SK-N-SH (cell line): ENCODE measurements around the gene PTPN18. TPM values are rescaled to one million over a fixed set of nuclear protein-coding genes. Genes with fewer than 3 reads are reported as not detected.
A peak's percentile ranks its signal among the peaks of the same experiment; 100 is the strongest.

Source experiments
- CTCF ChIA-PET: fragments of 300-600, 350-600 bp; formaldehyde crosslinking; extraction: SDS; loops from one replicate; lab custom pipeline; 2021; lab: Yijun Ruan, JAX
- POLR2A ChIA-PET: fragments of 350-600 bp; sonication (Branson Sonifier 250); formaldehyde crosslinking; extraction: SDS; loops from one replicate; lab custom pipeline; 2020; ENCODE audit warnings: antibody characterized with exemption, inconsistent platforms; lab: Yijun Ruan, JAX
- DNase-seq: peaks from one replicate; pipeline ENCODE4 v3.0.0; 2012
- H2AFZ ChIP-seq: fragments of 200-600 bp; sonication (generic); 2 replicates; pipeline ENCODE4 v1.8.1; 2016; ENCODE audit warnings: antibody characterized with exemption, mild to moderate bottlenecking, low read depth
- H3F3A ChIP-seq: fragments of 200-600 bp; sonication (generic); replicated peaks from 2 replicates; pipeline ENCODE3; 2016; ENCODE audit warnings: antibody characterized with exemption, mild to moderate bottlenecking; ENCODE audit not compliant: insufficient read depth
- H3K27ac ChIP-seq, 2 experiments: fragments of 200-500 bp in 1 of 2; fragments of 200-600 bp in 1 of 2; sonication (Bioruptor generic) in 1 of 2; sonication (generic), shearing (Covaris generic) in 1 of 2; 2 replicates each; pipeline versions ENCODE4 v1.5.1 to v1.6.1; 2014 to 2016; ENCODE audit warnings: low read depth in 2 of 2, inconsistent platforms in 1 of 2, low read length in 1 of 2, mild to moderate bottlenecking in 1 of 2, mixed read lengths in 1 of 2
- H3K27me3 ChIP-seq: fragments of 200-600 bp; sonication (generic), shearing (Covaris generic); 2 replicates; pipeline ENCODE4 v1.6.1; 2016; ENCODE audit warnings: mixed run types; ENCODE audit not compliant: insufficient read depth
- H3K36me3 ChIP-seq, 2 experiments: fragments of 200-500 bp in 1 of 2; fragments of 200-600 bp in 1 of 2; sonication (Bioruptor generic) in 1 of 2; sonication (generic) in 1 of 2; replicated peaks in 1 of 2; 2 replicates each; pipeline versions ENCODE3 to v1.5.1; 2014 to 2016; ENCODE audit warnings: low read length in 1 of 2, mild to moderate bottlenecking in 1 of 2; ENCODE audit not compliant: insufficient read depth in 2 of 2, control insufficient read depth in 1 of 2
- H3K4me1 ChIP-seq, 2 experiments: fragments of 200-500 bp in 1 of 2; fragments of 200-600 bp in 1 of 2; sonication (Bioruptor generic) in 1 of 2; sonication (generic), shearing (Covaris generic) in 1 of 2; 2 replicates each; pipeline versions ENCODE4 v1.5.1 to v1.6.1; 2014 to 2016; ENCODE audit warnings: low read depth in 1 of 2, low read length in 1 of 2, mixed run types in 1 of 2; ENCODE audit not compliant: insufficient read depth in 2 of 2, control insufficient read depth in 1 of 2
- H3K4me2 ChIP-seq: fragments of 200-600 bp; sonication (generic), shearing (Covaris generic); 2 replicates; pipeline ENCODE4 v1.6.1; 2017; ENCODE audit warnings: mixed run types
- H3K4me3 ChIP-seq, 2 experiments: fragments of 200-500 bp in 1 of 2; fragments of 200-600 bp in 1 of 2; sonication (Bioruptor generic) in 1 of 2; sonication (generic), shearing (Covaris generic) in 1 of 2; 2 replicates each; pipeline versions ENCODE4 v1.5.1 to v1.8.1; 2014 to 2016; ENCODE audit warnings: low read depth in 2 of 2, inconsistent platforms in 1 of 2, low read length in 1 of 2, mild to moderate bottlenecking in 1 of 2, mixed read lengths in 1 of 2, moderate library complexity in 1 of 2
- H3K79me2 ChIP-seq: fragments of 200-600 bp; sonication (generic); 2 replicates; pipeline ENCODE4 v1.8.1; 2017; ENCODE audit warnings: mild to moderate bottlenecking; ENCODE audit not compliant: insufficient read depth
- H3K9ac ChIP-seq: fragments of 200-600 bp; sonication (generic); 2 replicates; pipeline ENCODE4 v1.6.1; 2017; ENCODE audit warnings: mixed run types
- H3K9me2 ChIP-seq: fragments of 200-600 bp; sonication (generic); 2 replicates; pipeline ENCODE4 v1.6.1; 2017; ENCODE audit warnings: mixed run types
- H3K9me3 ChIP-seq: fragments of 200-600 bp; sonication (generic); 2 replicates; pipeline ENCODE4 v1.6.1; 2017; ENCODE audit warnings: mixed run types, mild to moderate bottlenecking, moderate library complexity
- H4K20me1 ChIP-seq: fragments of 200-600 bp; sonication (generic); 2 replicates; pipeline ENCODE4 v1.6.1; 2017; ENCODE audit warnings: mild to moderate bottlenecking, mixed run types; ENCODE audit not compliant: insufficient read depth
- CTCF ChIP-seq: fragments of 200-600 bp; sonication (generic); IDR thresholded peaks from 2 replicates; pipeline ENCODE4 v1.6.1; 2017; ENCODE audit warnings: antibody characterized with exemption, mild to moderate bottlenecking, moderate library complexity
- EP300 ChIP-seq, 2 experiments: IDR thresholded peaks; 2 replicates each; pipeline versions ENCODE4 v1.4.0 to v1.6.1; 2012; ENCODE audit warnings: borderline replicate concordance in 1 of 2, low read depth in 1 of 2, low read length in 1 of 2
- FOXM1 ChIP-seq: IDR thresholded peaks from 2 replicates; pipeline ENCODE4 v1.4.0; 2012; ENCODE audit warnings: low read depth, mild to moderate bottlenecking
- MAX ChIP-seq: IDR thresholded peaks from 2 replicates; pipeline ENCODE4 v1.4.0; 2012; ENCODE audit warnings: low read depth
- PBX3 ChIP-seq: IDR thresholded peaks from 2 replicates; pipeline ENCODE4; 2012
- REST ChIP-seq: IDR thresholded peaks from 2 replicates; pipeline ENCODE4 v1.6.1; 2012; ENCODE audit warnings: mild to moderate bottlenecking, low read depth, low read length, moderate library complexity
- RFX5 ChIP-seq: IDR thresholded peaks from 2 replicates; pipeline ENCODE4 v1.6.1; 2012; ENCODE audit warnings: mild to moderate bottlenecking, improper control_type of control experiment, low read length
- RXRA ChIP-seq: IDR thresholded peaks from 2 replicates; pipeline ENCODE4 v1.4.0; 2012; ENCODE audit warnings: low read depth, mild to moderate bottlenecking, borderline replicate concordance
- SIN3A ChIP-seq: IDR thresholded peaks from 2 replicates; pipeline ENCODE4 v1.6.1; 2012; ENCODE audit warnings: low read depth, mild to moderate bottlenecking, low read length, moderate library complexity, borderline replicate concordance
- ZBTB33 ChIP-seq: IDR thresholded peaks from 2 replicates; pipeline ENCODE4 v1.4.0; 2012; ENCODE audit warnings: low read depth, borderline replicate concordance
- WGBS: methylation state at CpG from one replicate; pipeline ENCODE4 v1.1.6; 2017; ENCODE audit warnings: low lambda C conversion rate; 5-methylcytosine and 5-hydroxymethylcytosine counted together
- polyA plus RNA-seq, 3 experiments: library from polyadenylated mRNA; depleted of rRNA; stranded (reverse); fragments of >200 nt; gene quantifications; 2 replicates each; pipeline ENCODE4 v1.2.3, GENCODE V29; 2012

PTPN18 gene
- polyA plus RNA-seq, 1 of the 3 experiments (the other 2 are of a cell fraction), result 30.4 TPM

- Histone ChIP-seq H3K4me2 (peak overlapping the region; percentile 87), H2AFZ (peak overlapping the region; percentile 91; the same call in 1 of the 2 replicates), H3K36me3 (no peaks in the 10 kb centered on the region), H3K9me3 (no peaks in the 10 kb centered on the region), H3K9ac (peak overlapping the region; percentile 64), H3K9me2 (no peaks in the 10 kb centered on the region), H3K4me3 (peak overlapping the region; percentile 71 to 73), H3K27me3 (no peaks in the 10 kb centered on the region), H3K4me1 (peaks cover 0 to 10% of the 10 kb centered on the region in 2 experiments; a peak in 1 of 4 replicates), H3K27ac (peak overlapping the region; percentile 72 to 90), H3K79me2 (no peaks in the 10 kb centered on the region), H3F3A (peaks cover 4% of the 10 kb centered on the region), H4K20me1 (no peaks in the 10 kb centered on the region)
- WGBS, result 31% methylated on average over 17 of the region's 17 CpGs
- DNase-seq, result peak; percentile 58
- no peak for TF ChIP-seq RXRA
- no peak for TF ChIP-seq REST
- no peak for TF ChIP-seq ZBTB33
- no peak for TF ChIP-seq SIN3A
- peak; percentile 69; the same call in 1 of the 2 replicates for TF ChIP-seq MAX
- peak; percentile 24; the same call in 1 of the 2 replicates for TF ChIP-seq CTCF
- no peak for TF ChIP-seq RFX5
- TF ChIP-seq PBX3, result no peak
- no peak for TF ChIP-seq EP300 (IDR thresholded peaks at IDR 0.05; ENCODE audit: borderline replicate concordance in 1 of 2, low read depth in 1 of 2, low read length in 1 of 2)
- TF ChIP-seq FOXM1, result no peak
- POLR2A ChIA-PET, result interaction anchor here (0.6 to 3.2 kb wide), 2 partner anchors 50 to 405 kb away, joined by 4 to 10 read pairs; partner anchors contain the start of gene IMP4
- CTCF ChIA-PET, result interaction anchor here (5.2 kb wide), 1 partner anchor 19 kb away, joined by 18 read pairs; no protein-coding TSS in a partner anchor
Measured at GRCh38 chr2:130391872-130392670, 36.2 kb downstream of the PTPN18 start.
